Neural cell (in vitro differentiated cells): Measurements from ENCODE around the gene PPP3CB. TPM values are rescaled to one million over a fixed set of nuclear protein-coding genes. Genes with fewer than 3 reads are reported as not detected.

Source experiments
- H2AFZ ChIP-seq: fragments of 200-600, 300-800 bp; sonication (generic), shearing (Covaris generic); 2 replicates; pipeline ENCODE4 v1.6.0; 2014; ENCODE audit warnings: low read depth, mild to moderate bottlenecking, antibody characterized with exemption, low read length, moderate library complexity
- H3F3A ChIP-seq: fragments of 200-600 bp; shearing (Covaris generic); 2 replicates; pipeline ENCODE4 v1.6.1; 2016; ENCODE audit warnings: mild to moderate bottlenecking, moderate library complexity, mixed read lengths, antibody characterized with exemption, low read length; ENCODE audit not compliant: insufficient read depth, poor library complexity, severe bottlenecking
- H3K27ac ChIP-seq: fragments of 200-600, 300-800 bp; sonication (generic), shearing (Covaris generic); 2 replicates; pipeline ENCODE4 v1.5.1; 2014; ENCODE audit warnings: mild to moderate bottlenecking, low read length, moderate library complexity
- H3K27me3 ChIP-seq: fragments of 300-800, 200-600 bp; sonication (generic), shearing (Covaris generic); 2 replicates; pipeline ENCODE4 v1.6.0; 2014; ENCODE audit warnings: mild to moderate bottlenecking, low read depth, low read length, moderate library complexity; ENCODE audit not compliant: insufficient read depth
- H3K36me3 ChIP-seq: fragments of 300-800, 200-600 bp; sonication (generic), shearing (Covaris generic); 2 replicates; pipeline ENCODE4 v1.5.1; 2014; ENCODE audit warnings: mild to moderate bottlenecking, antibody characterized with exemption, low read length, moderate library complexity; ENCODE audit not compliant: insufficient read depth
- H3K4me2 ChIP-seq: fragments of 300-800, 200-600 bp; sonication (generic), shearing (Covaris generic); 2 replicates; pipeline ENCODE4 v1.6.0; 2014; ENCODE audit warnings: mild to moderate bottlenecking, low read length
- H3K4me3 ChIP-seq: fragments of 300-800, 200-600 bp; sonication (generic), shearing (Covaris generic); 2 replicates; pipeline ENCODE4 v1.5.1; 2014; ENCODE audit warnings: mild to moderate bottlenecking, low read length, moderate library complexity
- H3K79me2 ChIP-seq: fragments of 200-600 bp; shearing (Covaris generic); replicated peaks from 2 replicates; pipeline ENCODE4 v1.6.0; 2014; ENCODE audit warnings: mild to moderate bottlenecking, low read length, moderate library complexity; ENCODE audit not compliant: insufficient read depth
- H3K9ac ChIP-seq: fragments of 300-800, 200-600 bp; sonication (generic), shearing (Covaris generic); 2 replicates; pipeline ENCODE4 v1.6.1; 2016; ENCODE audit warnings: mild to moderate bottlenecking, low read length, mixed read lengths
- H3K9me2 ChIP-seq: fragments of 200-600 bp; shearing (Covaris generic); 2 replicates; pipeline ENCODE4 v1.6.1; 2016; ENCODE audit warnings: mild to moderate bottlenecking, low read length, mixed read lengths; ENCODE audit not compliant: insufficient read depth
- H3K9me3 ChIP-seq: fragments of 200-600, 300-800 bp; sonication (generic), shearing (Covaris generic); 2 replicates; pipeline ENCODE4 v1.6.1; 2016; ENCODE audit warnings: mild to moderate bottlenecking, mixed run types, low read length, moderate library complexity, mixed read lengths
- H4K20me1 ChIP-seq: fragments of 200-600 bp; shearing (Covaris generic); 2 replicates; pipeline ENCODE4 v1.6.1; 2016; ENCODE audit warnings: mild to moderate bottlenecking, mixed run types; ENCODE audit not compliant: insufficient read depth
- CTCF ChIP-seq: fragments of 450-650 bp; IDR thresholded peaks from 2 replicates; pipeline ENCODE4 v1.5.1; 2014; ENCODE audit warnings: antibody characterized with exemption, mild to moderate bottlenecking, moderate library complexity; ENCODE audit not compliant: poor library complexity, severe bottlenecking
- EP300 ChIP-seq: fragments of 450-650 bp; conservative IDR thresholded peaks from 2 replicates; pipeline ENCODE4 v1.6.1; 2014; ENCODE audit warnings: antibody characterized with exemption, mild to moderate bottlenecking, moderate library complexity; ENCODE audit not compliant: poor library complexity, severe bottlenecking
- EZH2 ChIP-seq: fragments of 200-600, 300-800 bp; shearing (Covaris generic), sonication (generic); IDR thresholded peaks from 2 replicates; pipeline ENCODE4 v1.6.1; 2014; ENCODE audit warnings: antibody characterized with exemption, low read length, borderline replicate concordance, mild to moderate bottlenecking; ENCODE audit not compliant: insufficient read depth, poor library complexity, severe bottlenecking
- MXI1 ChIP-seq: fragments of 450-650 bp; conservative IDR thresholded peaks from 2 replicates; pipeline ENCODE4 v1.6.1; 2014; ENCODE audit warnings: antibody characterized with exemption, mild to moderate bottlenecking; ENCODE audit not compliant: poor library complexity, severe bottlenecking
- POLR2AphosphoS5 ChIP-seq: IDR thresholded peaks from 2 replicates; pipeline ENCODE4 v1.6.1; 2012
- RAD21 ChIP-seq: fragments of 450-650 bp; conservative IDR thresholded peaks from 2 replicates; pipeline ENCODE4 v1.6.1; 2014; ENCODE audit warnings: antibody characterized with exemption, mild to moderate bottlenecking, moderate library complexity
- REST ChIP-seq: IDR thresholded peaks from 2 replicates; pipeline ENCODE4 v1.6.1; 2012; ENCODE audit warnings: borderline replicate concordance
- SMC3 ChIP-seq: fragments of 450-650 bp; conservative IDR thresholded peaks from 2 replicates; pipeline ENCODE4 v1.6.1; 2014; ENCODE audit warnings: antibody characterized with exemption, mild to moderate bottlenecking, moderate library complexity; ENCODE audit not compliant: poor library complexity
- TAF1 ChIP-seq: IDR thresholded peaks from 2 replicates; pipeline ENCODE4 v1.6.1; 2012; ENCODE audit warnings: low read depth
- polyA plus RNA-seq: library from polyadenylated mRNA; depleted of rRNA; stranded (reverse); fragments of >200 nt; gene quantifications from 2 replicates; pipeline ENCODE4 v1.2.3, GENCODE V29; 2014

Gene PPP3CB
- polyA plus RNA-seq, 1 donor from 2014 or later = 101 TPM

- Histone ChIP-seq H3K9me2 (no peaks in the 10 kb centered on the region), H3K27me3 (no peaks in the 10 kb centered on the region), H2AFZ (no peak overlapping the region), H3K79me2 (no peaks in the 10 kb centered on the region), H3K36me3 (peaks cover 11% of the 10 kb centered on the region), H3K9ac (no peak overlapping the region), H3K4me2 (no peak overlapping the region), H3K9me3 (no peaks in the 10 kb centered on the region), H3F3A (no peaks in the 10 kb centered on the region), H4K20me1 (no peaks in the 10 kb centered on the region), H3K4me3 (no peak overlapping the region), H3K27ac (no peak overlapping the region)
- no peak for TF ChIP-seq CTCF
- no peak for TF ChIP-seq MXI1
- no peak for TF ChIP-seq EP300
- TF ChIP-seq RAD21 = no peak
- no peak for TF ChIP-seq TAF1
- TF ChIP-seq POLR2AphosphoS5 = no peak
- no peak for TF ChIP-seq REST
- no peak for TF ChIP-seq EZH2
- no peak for TF ChIP-seq SMC3
These were observed 62.9 kb downstream of the PPP3CB start for GRCh38 chr10:73432646-73433537.

GRCh38 chr10:73426318-73426717, 69.5 kb downstream of the PPP3CB start:
- H3K79me2 ChIP-seq = no peaks in the 10 kb centered on the region
- no peaks in the 10 kb centered on the region for H4K20me1 ChIP-seq
- no peak overlapping the region for H3K4me3 ChIP-seq
- H3K9ac ChIP-seq = no peak overlapping the region
- TF ChIP-seq TAF1 (no peak), REST (no peak)
- peaks cover 12% of the 10 kb centered on the region for H3K36me3 ChIP-seq
- H3K4me2 ChIP-seq = no peak overlapping the region
- no peaks in the 10 kb centered on the region for H3K9me2 ChIP-seq
- H3K9me3 ChIP-seq = no peaks in the 10 kb centered on the region
- no peaks in the 10 kb centered on the region for H3K27me3 ChIP-seq
- no peak overlapping the region for H2AFZ ChIP-seq
- no peaks in the 10 kb centered on the region for H3F3A ChIP-seq
- H3K27ac ChIP-seq = no peak overlapping the region
